Subcutaneous abdominal adipose tissue (tissue), 5 donors: ENCODE measurements around the gene ENPP4.
"Not testable (repeated sequence)": the region's sequence is repeated elsewhere in the genome, so short reads cannot be mapped to it uniquely, and the experiment has no call there.

Source experiments
- H3K27ac ChIP-seq: one replicate; pipeline ENCODE4 v1.7.0; 2013; ENCODE audit warnings: low read depth, mild to moderate bottlenecking, inconsistent platforms, low read length, moderate library complexity
- H3K27me3 ChIP-seq, 5 donors: one replicate each; pipeline ENCODE4 v1.7.0; 2013; ENCODE audit warnings: low read length in 5 of 5, inconsistent platforms in 1 of 5; ENCODE audit not compliant: control insufficient read depth in 5 of 5, insufficient read depth in 4 of 5
- H3K36me3 ChIP-seq, 5 donors: one replicate each; pipeline ENCODE4 v1.7.0; 2013; ENCODE audit warnings: low read length in 5 of 5; ENCODE audit not compliant: control insufficient read depth in 5 of 5, insufficient read depth in 5 of 5
- H3K4me1 ChIP-seq, 5 donors: one replicate each; pipeline ENCODE4 v1.7.0; 2013; ENCODE audit warnings: low read length in 5 of 5, mild to moderate bottlenecking in 3 of 5, moderate library complexity in 1 of 5; ENCODE audit not compliant: control insufficient read depth in 5 of 5, insufficient read depth in 5 of 5
- H3K4me3 ChIP-seq, 5 donors: one replicate each; pipeline ENCODE4 v1.7.0; 2013; ENCODE audit warnings: low read length in 5 of 5, low read depth in 1 of 5
- H3K9ac ChIP-seq, 5 donors: one replicate each; pipeline ENCODE4 v1.7.0; 2013; ENCODE audit warnings: low read length in 5 of 5, mild to moderate bottlenecking in 4 of 5, moderate library complexity in 3 of 5
- H3K9me3 ChIP-seq, 5 donors: one replicate each; pipeline ENCODE4 v1.7.0; 2013; ENCODE audit warnings: low read length in 5 of 5; ENCODE audit not compliant: control insufficient read depth in 5 of 5
- donor health status: healthy.
- donor health status: healthy.
- donor health status: healthy.
- donor health status: healthy.
- donor health status: healthy.

Gene ENPP4

DNA sequence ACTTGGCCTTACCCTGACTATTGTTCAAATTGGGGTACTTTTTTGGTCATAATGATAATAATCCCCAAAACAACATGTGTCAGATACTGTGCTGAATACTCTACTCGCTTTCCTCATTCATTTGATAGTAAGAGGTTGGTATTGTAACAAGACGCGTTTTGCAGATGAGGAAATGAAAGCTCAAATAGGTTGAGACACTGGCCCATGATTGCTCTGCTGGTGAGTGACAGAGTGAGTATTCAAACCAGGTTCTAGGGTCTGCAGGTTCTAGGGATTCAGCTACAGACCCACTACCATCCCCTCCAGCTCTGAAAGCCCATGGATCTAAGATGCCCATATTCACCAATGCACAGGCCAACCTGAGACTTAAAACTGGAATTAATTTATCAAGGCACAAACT is 1.3 kb upstream of the ENPP4 start:
- Histone ChIP-seq H3K27ac (no peak overlapping the region), H3K9me3 (no peaks in the 10 kb centered on the region), H3K36me3 (no peaks in the 10 kb centered on the region), H3K27me3 (no peaks in the 10 kb centered on the region), H3K4me3 (peak overlapping the region in 2 of 5 donors; percentile 88 to 95), H3K4me1 (peaks cover 0 to 29% (median 20%) of the 10 kb centered on the region in 5 donors), H3K9ac (peak overlapping the region in 1 of 5 donors; percentile 43)

DNA sequence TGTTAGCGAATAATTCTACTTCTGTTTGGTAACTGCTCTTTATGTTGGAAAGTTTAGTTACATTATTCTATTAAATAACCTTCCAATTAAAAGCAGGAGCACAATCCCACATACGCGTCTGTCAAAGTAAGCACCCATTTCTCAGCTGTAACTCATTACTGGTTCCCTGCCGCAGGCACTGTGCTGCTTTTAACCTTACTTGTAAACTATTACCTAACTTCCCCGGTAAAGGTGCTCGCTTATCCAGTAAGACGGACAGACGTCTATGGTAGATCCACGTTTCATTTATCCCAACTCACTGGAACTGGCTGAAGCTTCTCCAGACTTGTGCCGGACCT is 529 bp upstream of the ENPP4 start:
- Histone ChIP-seq H3K36me3 (no peaks in the 10 kb centered on the region), H3K4me1 (peaks cover 0 to 29% (median 20%) of the 10 kb centered on the region in 5 donors), H3K27ac (peak overlapping the region; percentile 0), H3K4me3 (peak overlapping the region; percentile 73 to 97 (median 94)), H3K9ac (peak overlapping the region in 4 of 5 donors; percentile 83 to 89 (median 88)), H3K9me3 (no peaks in the 10 kb centered on the region), H3K27me3 (no peaks in the 10 kb centered on the region)

DNA sequence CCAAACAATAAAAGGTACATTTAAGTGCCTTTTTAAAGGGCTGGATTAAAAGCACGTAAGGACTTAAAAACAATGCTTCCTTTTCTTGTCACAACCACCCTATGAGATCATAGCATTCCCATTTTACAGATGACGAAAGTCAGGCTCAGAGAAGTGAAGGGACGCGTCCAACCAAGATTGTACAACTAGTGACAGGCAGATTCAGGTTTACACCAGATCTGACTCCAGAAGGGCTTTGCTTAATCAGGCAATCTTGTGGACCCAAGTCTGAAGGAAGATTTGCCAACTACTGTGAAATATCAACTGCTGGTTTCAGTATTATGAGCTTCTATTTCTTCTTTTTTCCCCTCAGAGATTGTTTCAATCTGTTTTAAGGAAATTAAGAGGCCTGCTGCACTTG is 877 bp downstream of the ENPP4 start:
- Histone ChIP-seq H3K9ac (peak overlapping the region; percentile 79 to 89 (median 89)), H3K9me3 (no peaks in the 10 kb centered on the region), H3K4me3 (peak overlapping the region; percentile 73 to 95 (median 88)), H3K36me3 (no peaks in the 10 kb centered on the region), H3K4me1 (peaks cover 0 to 29% (median 20%) of the 10 kb centered on the region in 5 donors), H3K27ac (peak overlapping the region; percentile 76), H3K27me3 (no peaks in the 10 kb centered on the region)

DNA sequence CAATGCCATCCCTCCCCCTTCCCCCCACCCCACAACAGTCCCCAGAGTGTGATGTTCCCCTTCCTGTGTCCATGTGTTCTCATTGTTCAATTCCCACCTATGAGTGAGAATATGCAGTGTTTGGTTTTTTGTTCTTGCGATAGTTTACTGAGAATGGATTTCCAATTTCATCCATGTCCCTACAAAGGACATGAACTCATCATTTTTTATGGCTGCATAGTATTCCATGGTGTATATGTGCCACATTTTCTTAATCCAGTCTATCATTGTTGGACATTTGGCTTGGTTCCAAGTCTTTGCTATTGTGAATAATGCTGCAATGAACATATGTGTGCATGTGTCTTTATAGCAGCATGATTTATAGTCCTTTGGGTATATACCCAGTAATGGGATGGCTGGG is 1.5 kb downstream of the ENPP4 start:
- not testable (repeated sequence) for H3K9me3 ChIP-seq, H3K27ac ChIP-seq, H3K4me3 ChIP-seq, H3K36me3 ChIP-seq, H3K27me3 ChIP-seq, H3K9ac ChIP-seq
- peaks cover 0 to 29% (median 20%) of the 10 kb centered on the region in 5 donors for H3K4me1 ChIP-seq

DNA sequence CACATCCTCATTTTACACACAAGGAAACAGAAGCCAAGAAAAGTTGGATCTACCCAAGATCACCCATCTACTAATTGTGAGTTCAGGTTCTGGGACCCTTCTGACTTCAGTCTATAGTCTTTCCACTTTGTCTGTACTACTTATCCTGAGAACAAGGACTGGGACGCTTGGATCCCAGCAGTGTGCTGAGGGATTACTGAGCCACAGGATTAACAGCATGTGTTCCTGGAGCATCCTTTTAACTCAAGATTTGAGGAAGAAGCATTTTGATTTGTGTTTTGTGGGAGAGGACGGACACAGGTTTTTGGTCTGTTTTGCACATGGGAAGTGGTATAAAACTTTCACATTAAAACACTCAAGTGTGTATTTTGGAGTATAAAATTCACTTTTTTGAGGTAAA is 4.4 kb downstream of the ENPP4 start:
- Histone ChIP-seq H3K9me3 (no peaks in the 10 kb centered on the region), H3K4me1 (peaks cover 0 to 16% (median 11%) of the 10 kb centered on the region in 5 donors), H3K27ac (no peak overlapping the region)

DNA sequence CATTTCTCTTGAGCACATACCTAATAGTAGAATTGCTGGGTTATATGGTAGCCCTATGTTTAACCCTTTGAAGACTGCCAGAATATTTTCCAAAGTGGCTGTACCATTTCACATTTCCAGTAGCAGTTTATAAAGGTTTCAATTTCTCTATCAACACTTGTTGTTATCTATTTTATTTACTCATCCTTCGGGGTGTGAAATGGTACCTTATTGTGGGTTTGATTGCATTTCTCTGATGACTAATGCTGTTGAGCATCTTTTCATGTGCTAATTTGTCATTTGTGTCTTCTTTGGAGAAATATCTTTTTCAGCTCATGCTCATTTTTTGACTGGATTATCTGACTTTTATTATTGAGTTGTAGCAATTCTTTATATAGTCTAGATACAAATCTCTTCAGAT is 5.4 kb downstream of the ENPP4 start:
- Histone ChIP-seq H3K36me3 (no peaks in the 10 kb centered on the region), H3K9me3 (no peaks in the 10 kb centered on the region), H3K27ac (no peak overlapping the region), H3K27me3 (no peaks in the 10 kb centered on the region), H3K4me1 (peaks cover 0 to 11% (median 6%) of the 10 kb centered on the region in 5 donors), H3K4me3 (no peak overlapping the region), H3K9ac (no peak overlapping the region)

More for the DNA sequence above, 4.4 kb downstream of the ENPP4 start:
- no peaks in the 10 kb centered on the region for H3K27me3 ChIP-seq
- H3K9ac ChIP-seq: no peak overlapping the region
- H3K36me3 ChIP-seq: no peaks in the 10 kb centered on the region
- no peak overlapping the region for H3K4me3 ChIP-seq

DNA sequence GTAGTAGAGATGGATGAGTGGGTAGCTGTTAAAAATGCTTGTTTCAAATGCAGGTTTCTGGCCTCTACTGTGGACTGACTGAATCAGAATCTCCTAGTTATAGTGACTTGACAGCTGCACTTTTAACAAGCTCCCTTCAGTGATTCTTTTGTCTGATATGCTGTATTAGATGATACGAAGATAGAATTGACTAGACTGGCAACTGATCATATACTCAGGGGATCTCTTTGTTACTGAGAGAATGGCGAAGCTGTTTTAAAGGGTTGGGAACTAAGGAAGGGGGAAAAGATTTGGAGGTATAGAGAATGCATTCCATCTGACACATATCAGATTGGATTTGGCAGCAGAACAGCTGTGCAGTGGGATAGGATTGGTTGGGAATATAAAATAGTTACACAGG is 7.0 kb downstream of the ENPP4 start:
- peaks cover 0 to 1% (median 0%) of the 10 kb centered on the region in 5 donors for H3K36me3 ChIP-seq
- no peak overlapping the region for H3K4me3 ChIP-seq
- H3K9ac ChIP-seq: no peak overlapping the region
- H3K27me3 ChIP-seq: no peaks in the 10 kb centered on the region
- H3K4me1 ChIP-seq: peaks cover 0 to 4% (median 0%) of the 10 kb centered on the region in 5 donors
- no peak overlapping the region for H3K27ac ChIP-seq
- H3K9me3 ChIP-seq: no peaks in the 10 kb centered on the region

DNA sequence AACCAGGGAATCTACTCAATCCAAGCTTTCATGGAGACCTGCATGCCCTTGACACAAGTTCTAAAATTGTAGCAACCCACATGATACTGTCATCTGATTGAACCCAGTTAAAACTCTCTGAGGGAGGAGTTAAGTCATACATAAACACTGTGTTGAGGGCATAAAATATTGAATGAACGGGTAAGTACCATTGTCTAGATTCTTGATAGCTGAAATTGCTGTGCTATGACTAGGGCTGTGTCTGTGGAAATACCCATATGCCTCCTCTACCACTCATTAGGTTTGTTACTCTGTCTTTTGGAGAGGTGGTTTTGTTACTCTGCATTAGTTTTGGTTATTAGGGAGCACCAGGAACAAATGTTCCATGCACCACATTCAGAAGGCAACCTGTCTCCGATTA is 7.6 kb downstream of the ENPP4 start:
- H3K9ac ChIP-seq: no peak overlapping the region
- peaks cover 0 to 4% (median 0%) of the 10 kb centered on the region in 5 donors for H3K4me1 ChIP-seq
- no peak overlapping the region for H3K27ac ChIP-seq
- H3K27me3 ChIP-seq: no peaks in the 10 kb centered on the region
- H3K9me3 ChIP-seq: no peaks in the 10 kb centered on the region
- no peak overlapping the region for H3K4me3 ChIP-seq
- H3K36me3 ChIP-seq: peaks cover 0 to 3% (median 0%) of the 10 kb centered on the region in 5 donors

DNA sequence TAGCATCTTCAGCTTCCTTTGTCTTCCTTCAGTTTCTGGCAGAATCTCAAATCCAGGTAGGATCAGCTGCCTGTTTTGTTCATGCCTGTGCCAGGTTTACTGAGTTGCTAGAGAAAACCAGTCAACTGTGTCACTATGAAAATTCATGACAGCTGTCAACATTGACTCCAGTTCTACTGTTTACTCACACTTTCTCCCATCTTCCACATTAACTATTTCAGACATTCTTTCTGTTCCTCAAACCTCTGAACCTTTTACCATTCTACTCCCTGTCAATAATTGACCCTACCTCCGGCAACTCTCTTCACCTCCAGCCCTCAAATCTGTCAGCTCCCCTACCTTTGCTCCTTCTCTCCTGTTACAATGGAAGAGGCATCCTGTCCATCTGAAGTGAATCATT is 8.5 kb downstream of the ENPP4 start:
- Histone ChIP-seq H3K27ac (no peak overlapping the region), H3K36me3 (peaks cover 2 to 6% (median 4%) of the 10 kb centered on the region in 5 donors), H3K9ac (no peak overlapping the region), H3K9me3 (no peaks in the 10 kb centered on the region), H3K4me3 (no peak overlapping the region), H3K4me1 (peaks cover 0 to 4% (median 0%) of the 10 kb centered on the region in 5 donors), H3K27me3 (no peaks in the 10 kb centered on the region)

DNA sequence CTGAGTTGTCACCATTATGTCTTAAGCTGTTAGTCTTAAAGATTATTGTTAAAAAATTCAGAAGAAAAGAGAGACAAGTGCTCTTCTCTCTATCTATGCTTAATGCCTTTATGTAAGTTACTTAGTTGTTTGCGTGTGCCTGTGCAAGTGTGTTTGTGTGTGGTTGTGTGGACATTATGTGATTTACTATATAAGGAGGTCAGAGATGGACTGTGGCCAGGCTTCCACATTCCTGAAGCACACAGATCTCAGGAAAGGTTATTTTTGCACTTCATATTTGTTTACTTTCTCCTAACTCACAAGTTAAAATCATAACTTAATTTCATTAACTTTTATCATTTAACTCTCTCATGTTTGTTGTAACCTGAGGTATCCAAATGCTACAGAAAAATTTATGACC is 14.5 kb downstream of the ENPP4 start:
- no peaks in the 10 kb centered on the region for H3K4me1 ChIP-seq
- no peak overlapping the region for H3K9ac ChIP-seq
- peaks cover 3 to 11% (median 6%) of the 10 kb centered on the region in 5 donors for H3K36me3 ChIP-seq
- no peak overlapping the region for H3K4me3 ChIP-seq
- no peaks in the 10 kb centered on the region for H3K27me3 ChIP-seq
- no peak overlapping the region for H3K27ac ChIP-seq
- H3K9me3 ChIP-seq: no peaks in the 10 kb centered on the region

DNA sequence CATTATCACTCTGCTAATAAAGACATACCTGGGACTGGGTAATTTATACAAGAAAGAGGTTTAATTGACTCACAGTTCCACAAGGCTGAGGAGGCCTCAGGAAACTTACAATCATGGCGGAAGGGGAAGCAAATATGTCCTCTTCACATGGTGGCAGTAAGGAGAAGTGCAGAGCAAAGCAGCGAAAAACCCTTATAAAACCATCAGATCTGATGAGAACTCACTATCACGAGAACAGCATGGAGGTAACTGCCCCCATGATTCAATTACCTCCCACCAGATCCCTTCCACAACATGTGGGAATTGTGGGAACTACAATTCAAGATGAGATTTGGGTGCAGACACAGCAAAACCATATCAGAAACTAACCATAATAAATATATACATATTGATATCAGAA is 19.3 kb downstream of the ENPP4 start:
- not testable (repeated sequence) for H3K4me3 ChIP-seq, H3K4me1 ChIP-seq, H3K9me3 ChIP-seq, H3K27ac ChIP-seq, H3K36me3 ChIP-seq, H3K27me3 ChIP-seq, H3K9ac ChIP-seq
